HFF-Myc (cell line): ENCODE data around the gene SRF.

ENCODE experiments used
- DNase-seq: peaks from one replicate; pipeline ENCODE4 v3.0.0-alpha.2; 2011; ENCODE audit warnings: low read depth; ENCODE audit errors: extremely low read depth
- H3K4me3 ChIP-seq: replicated peaks from 2 replicates; pipeline ENCODE4 v1.5.1; 2011; ENCODE audit warnings: low read depth, mild to moderate bottlenecking, control low read depth, low read length
- TF ChIP-seq, protein P1 (sequence below): IDR thresholded peaks from 2 replicates; pipeline ENCODE4 v1.5.1; 2012; ENCODE audit warnings: mild to moderate bottlenecking, low read depth, low read length, control low read depth; ENCODE audit errors: missing control alignments

SRF gene

DNA sequence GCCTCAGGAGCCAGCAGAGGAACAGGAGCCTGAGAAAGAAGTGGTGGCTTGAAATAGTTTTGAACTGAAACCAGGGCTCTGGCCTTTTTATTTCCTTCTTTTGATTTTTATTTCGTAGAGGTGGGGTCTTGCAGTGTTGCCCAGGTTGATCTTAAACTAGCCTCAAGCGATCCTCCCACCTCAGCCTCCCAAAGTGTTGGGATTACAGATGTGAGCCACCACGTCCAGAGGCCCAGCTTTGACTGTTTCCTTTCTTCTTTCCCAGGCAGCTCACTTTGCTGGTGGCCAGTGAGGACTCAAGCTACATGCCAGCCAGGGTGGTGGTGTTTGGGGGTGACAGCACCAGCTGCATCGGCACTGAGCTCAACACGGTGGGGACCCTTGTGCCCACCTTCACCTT is 31.4 kb downstream of the SRF start:
- DNase-seq = no peak
- H3K4me3 ChIP-seq = no peak overlapping the region
- TF ChIP-seq, protein P1, sequence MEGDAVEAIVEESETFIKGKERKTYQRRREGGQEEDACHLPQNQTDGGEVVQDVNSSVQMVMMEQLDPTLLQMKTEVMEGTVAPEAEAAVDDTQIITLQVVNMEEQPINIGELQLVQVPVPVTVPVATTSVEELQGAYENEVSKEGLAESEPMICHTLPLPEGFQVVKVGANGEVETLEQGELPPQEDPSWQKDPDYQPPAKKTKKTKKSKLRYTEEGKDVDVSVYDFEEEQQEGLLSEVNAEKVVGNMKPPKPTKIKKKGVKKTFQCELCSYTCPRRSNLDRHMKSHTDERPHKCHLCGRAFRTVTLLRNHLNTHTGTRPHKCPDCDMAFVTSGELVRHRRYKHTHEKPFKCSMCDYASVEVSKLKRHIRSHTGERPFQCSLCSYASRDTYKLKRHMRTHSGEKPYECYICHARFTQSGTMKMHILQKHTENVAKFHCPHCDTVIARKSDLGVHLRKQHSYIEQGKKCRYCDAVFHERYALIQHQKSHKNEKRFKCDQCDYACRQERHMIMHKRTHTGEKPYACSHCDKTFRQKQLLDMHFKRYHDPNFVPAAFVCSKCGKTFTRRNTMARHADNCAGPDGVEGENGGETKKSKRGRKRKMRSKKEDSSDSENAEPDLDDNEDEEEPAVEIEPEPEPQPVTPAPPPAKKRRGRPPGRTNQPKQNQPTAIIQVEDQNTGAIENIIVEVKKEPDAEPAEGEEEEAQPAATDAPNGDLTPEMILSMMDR = no peak

DNA sequence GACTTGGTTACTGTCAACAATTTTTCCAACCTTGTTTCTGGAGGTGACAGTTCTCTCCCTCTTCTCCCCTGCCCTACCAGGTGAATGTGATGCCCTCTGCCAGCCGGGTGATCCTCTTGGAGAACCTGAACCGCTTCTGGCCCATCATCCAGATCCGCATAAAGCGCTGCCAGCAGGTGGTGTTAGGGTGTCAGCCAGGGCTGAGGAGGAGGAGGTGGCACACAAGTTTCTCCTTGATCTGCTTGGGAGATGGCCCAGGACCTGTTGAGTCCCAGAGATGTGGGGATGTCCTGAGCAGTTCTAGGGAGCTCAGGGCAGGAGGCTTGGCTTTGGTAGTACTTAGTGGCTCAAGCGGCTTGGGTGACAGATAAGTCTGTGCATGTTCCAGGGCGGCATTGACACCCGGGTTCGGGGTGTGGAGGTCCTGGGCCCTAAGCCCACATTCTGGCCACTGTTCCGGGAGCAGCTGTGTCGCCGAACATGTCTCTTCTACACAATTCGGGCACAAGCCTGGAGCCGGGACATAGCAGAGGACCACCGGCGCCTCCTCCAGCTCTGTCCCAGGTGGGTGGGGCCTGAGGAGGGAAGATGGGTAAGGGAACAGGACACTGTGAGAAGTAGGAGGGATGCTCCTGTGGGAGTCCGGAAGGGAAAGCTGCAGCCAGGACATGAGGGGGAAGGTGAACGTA is 32.1 kb downstream of the SRF start:
- no peak overlapping the region for H3K4me3 ChIP-seq
- no peak for DNase-seq
- TF ChIP-seq, protein P1 = no peak

DNA sequence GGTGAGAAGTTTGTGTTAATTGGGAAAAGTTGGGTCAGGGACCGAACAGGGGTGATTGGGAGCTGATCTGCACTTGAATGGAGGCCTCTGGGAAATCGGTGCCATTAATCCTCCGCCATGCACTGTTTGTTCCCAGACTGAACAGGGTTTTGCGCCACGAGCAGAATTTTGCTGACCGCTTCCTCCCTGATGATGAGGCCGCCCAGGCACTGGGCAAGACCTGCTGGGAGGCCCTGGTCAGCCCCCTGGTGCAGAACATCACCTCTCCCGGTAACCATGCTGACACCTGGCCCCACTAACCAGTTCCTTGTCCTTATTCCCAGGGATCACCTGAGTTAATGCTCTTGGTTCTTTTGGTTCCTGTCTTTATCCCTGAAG is 32.6 kb downstream of the SRF start:
- no peak overlapping the region for H3K4me3 ChIP-seq
- TF ChIP-seq, protein P1 = no peak
- no peak for DNase-seq

DNA sequence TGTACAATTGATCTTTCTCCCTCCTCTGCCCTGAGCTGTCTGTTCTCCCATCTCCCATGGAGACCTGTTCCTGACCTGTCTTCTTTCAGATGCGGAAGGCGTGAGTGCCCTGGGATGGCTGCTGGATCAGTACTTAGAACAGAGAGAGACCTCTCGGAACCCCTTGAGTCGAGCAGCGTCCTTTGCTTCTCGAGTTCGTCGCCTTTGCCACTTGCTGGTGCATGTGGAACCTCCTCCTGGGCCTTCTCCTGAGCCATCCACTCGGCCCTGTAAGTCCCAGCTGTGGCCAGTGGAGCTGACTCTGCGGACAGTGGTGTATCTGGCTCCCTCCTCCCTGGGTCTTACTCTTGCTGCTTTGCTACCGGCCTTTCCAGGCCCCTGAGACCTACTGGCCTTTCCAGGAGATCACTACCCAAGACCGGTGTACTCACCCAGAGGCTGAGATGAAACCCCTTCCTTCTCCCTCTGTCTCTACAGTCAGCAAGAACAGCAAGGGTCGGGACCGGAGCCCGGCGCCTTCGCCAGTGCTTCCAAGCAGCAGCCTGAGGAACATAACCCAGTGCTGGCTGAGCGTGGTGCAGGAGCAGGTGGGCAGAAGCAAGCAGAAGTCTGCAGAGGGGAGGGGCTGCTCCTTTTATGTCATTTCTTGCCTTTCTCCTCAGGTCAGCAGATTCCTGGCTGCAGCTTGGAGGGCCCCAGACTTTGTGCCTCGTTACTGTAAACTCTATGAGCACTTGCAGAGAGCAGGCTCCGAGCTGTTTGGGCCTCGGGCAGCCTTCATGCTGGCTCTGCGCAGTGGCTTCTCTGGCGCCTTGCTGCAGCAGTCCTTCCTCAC is 33.4 kb downstream of the SRF start:
- no peak overlapping the region for H3K4me3 ChIP-seq
- DNase-seq = no peak
- TF ChIP-seq, protein P1 = no peak

DNA sequence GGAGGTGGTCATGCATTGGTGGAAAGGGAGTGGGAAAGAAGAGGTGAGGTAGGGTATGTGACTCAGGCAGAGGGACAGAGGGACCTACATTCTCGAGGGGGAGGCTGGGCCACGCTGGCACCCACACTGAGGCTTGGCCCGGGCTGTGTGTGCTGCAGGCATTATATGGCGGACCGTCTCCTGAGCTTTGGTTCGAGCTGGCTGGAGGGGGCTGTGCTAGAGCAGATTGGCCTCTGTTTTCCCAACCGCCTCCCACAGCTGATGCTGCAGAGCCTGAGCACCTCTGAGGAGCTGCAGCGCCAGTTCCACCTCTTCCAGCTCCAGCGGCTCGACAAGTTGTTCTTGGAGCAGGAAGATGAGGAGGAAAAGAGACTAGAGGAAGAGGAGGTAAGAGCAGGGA is 34.8 kb downstream of the SRF start:
- TF ChIP-seq, protein P1 = no peak
- no peak overlapping the region for H3K4me3 ChIP-seq

DNA sequence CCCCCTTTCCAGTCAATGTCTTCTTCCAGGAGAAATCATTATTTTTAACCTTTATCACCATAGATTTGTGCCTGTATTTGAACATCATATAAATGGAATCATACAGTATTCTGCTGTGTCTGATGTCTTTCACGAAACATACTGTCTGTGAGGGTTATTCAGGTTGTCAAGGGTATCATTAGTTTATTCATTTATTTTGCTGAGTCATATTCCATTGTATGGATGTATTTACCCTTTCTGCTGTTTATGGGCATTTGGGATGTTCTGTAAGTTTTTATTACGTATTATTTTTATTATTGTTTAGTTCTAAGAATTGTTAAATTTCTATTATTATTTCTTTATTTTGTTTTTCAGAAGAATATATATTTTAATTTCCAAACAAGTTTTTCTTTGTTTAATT is 36.2 kb downstream of the SRF start:
- no peak overlapping the region for H3K4me3 ChIP-seq

More for the DNA sequence above, 34.8 kb downstream of the SRF start:
- DNase-seq = no peak

More for the DNA sequence above, 36.2 kb downstream of the SRF start:
- TF ChIP-seq, protein P1 = no peak
- no peak for DNase-seq
